Breast epithelium (tissue), 4 donors: ENCODE data around the gene TNNT2. TPM values are rescaled to one million over a fixed set of nuclear protein-coding genes. Genes with fewer than 3 reads are reported as not detected.

ENCODE experiments used
- DNase-seq, 2 donors: peaks; one replicate each; pipeline ENCODE4 v3.0.0-alpha.2; 2019; ENCODE audit warnings: low spot score in 2 of 2
- H3K27ac ChIP-seq, 2 donors: fragments of 200-600 bp; sonication (generic) in 1 of 2; one replicate each; pipeline ENCODE4 v1.5.1; 2016 to 2019; ENCODE audit warnings: mild to moderate bottlenecking in 1 of 2
- H3K27me3 ChIP-seq, 2 donors: fragments of 200-600 bp; sonication (generic) in 1 of 2; one replicate each; pipeline versions ENCODE4 v1.5.1 to v1.6.0; 2017 to 2019; ENCODE audit warnings: control low read depth in 1 of 2, mild to moderate bottlenecking in 1 of 2
- H3K36me3 ChIP-seq: fragments of 200-600 bp; one replicate; pipeline ENCODE4 v1.5.1; 2019
- H3K4me1 ChIP-seq, 2 donors: fragments of 200-600 bp; sonication (generic); one replicate each; pipeline ENCODE4 v1.5.1; 2016 to 2019; ENCODE audit warnings: control low read depth in 1 of 2
- H3K4me3 ChIP-seq, 3 donors: fragments of 200-600 bp; sonication (generic); 1 replicate in 2 of 3; 2 replicates in 1 of 3; pipeline ENCODE4 v1.5.1; 2016 to 2019; ENCODE audit warnings: mild to moderate bottlenecking in 3 of 3, moderate library complexity in 2 of 3
- H3K9me3 ChIP-seq, 2 donors: fragments of 200-600 bp; sonication (generic) in 1 of 2; one replicate each; pipeline ENCODE4 v1.5.1; 2016 to 2019; ENCODE audit warnings: control low read depth in 1 of 2
- POLR2A ChIP-seq: fragments of 450-650 bp; IDR thresholded peaks from one replicate; pipeline ENCODE4 v1.6.1; 2016; ENCODE audit warnings: antibody characterized with exemption, mild to moderate bottlenecking, moderate library complexity
- POLR2AphosphoS5 ChIP-seq, 3 donors: sonication (generic); formaldehyde crosslinking; IDR thresholded peaks; one replicate each; pipeline ENCODE4 v1.6.1; 2017; ENCODE audit warnings: antibody characterized with exemption in 3 of 3
- intact Hi-C: fragments of 100-400 bp; cut with DNase I; formaldehyde crosslinking; loops from one replicate; pipeline ENCODE4 v1.15.1; 2023; ENCODE audit warnings: low total_unique reads
- total RNA-seq, 3 donors: library from RNA; depleted of rRNA; stranded (reverse); fragments of >200 nt; gene quantifications; one replicate each; pipeline ENCODE4 v1.1.0, GENCODE V29; 2016
- TF ChIP-seq, protein P1 (sequence below), 3 donors: fragments of 450-650 bp; IDR thresholded peaks; one replicate each; pipeline ENCODE4 v1.5.1; 2016 to 2017; ENCODE audit warnings: antibody characterized with exemption in 3 of 3, mild to moderate bottlenecking in 3 of 3, moderate library complexity in 3 of 3

The TNNT2 gene
- total RNA-seq, 3 donors from 2014 or later, result 1.3 to 2.6 TPM; not detected in 1

DNA sequence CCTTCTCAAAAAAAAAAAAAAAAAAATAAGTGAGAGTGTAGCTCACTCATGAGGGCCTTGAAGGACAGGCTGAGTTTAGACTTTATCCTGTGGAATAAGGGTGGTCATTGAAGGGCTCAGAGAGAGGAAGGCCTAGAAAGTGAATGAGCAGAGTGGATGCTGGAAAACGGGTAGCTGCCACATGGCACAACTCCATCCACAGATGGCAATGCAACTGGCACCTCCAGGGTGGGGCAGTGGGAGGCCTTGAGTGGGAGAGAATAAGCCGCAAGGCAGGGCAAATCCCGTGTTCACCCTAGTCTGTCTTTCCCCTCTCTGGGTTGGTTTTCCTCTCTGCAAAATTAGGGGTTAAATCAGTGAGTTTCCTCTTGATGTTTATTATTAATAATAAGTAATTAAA lies 41.0 kb upstream of the TNNT2 start:
- Histone ChIP-seq H3K4me3 (no peak overlapping the region), H3K9me3 (peaks cover 0 to 4% of the 10 kb centered on the region in 2 donors), H3K4me1 (no peaks in the 10 kb centered on the region), H3K27me3 (no peaks in the 10 kb centered on the region), H3K27ac (no peak overlapping the region), H3K36me3 (no peaks in the 10 kb centered on the region)
- DNase-seq, result no peak
- intact Hi-C loops, result no loop called here
- TF ChIP-seq, protein P1, sequence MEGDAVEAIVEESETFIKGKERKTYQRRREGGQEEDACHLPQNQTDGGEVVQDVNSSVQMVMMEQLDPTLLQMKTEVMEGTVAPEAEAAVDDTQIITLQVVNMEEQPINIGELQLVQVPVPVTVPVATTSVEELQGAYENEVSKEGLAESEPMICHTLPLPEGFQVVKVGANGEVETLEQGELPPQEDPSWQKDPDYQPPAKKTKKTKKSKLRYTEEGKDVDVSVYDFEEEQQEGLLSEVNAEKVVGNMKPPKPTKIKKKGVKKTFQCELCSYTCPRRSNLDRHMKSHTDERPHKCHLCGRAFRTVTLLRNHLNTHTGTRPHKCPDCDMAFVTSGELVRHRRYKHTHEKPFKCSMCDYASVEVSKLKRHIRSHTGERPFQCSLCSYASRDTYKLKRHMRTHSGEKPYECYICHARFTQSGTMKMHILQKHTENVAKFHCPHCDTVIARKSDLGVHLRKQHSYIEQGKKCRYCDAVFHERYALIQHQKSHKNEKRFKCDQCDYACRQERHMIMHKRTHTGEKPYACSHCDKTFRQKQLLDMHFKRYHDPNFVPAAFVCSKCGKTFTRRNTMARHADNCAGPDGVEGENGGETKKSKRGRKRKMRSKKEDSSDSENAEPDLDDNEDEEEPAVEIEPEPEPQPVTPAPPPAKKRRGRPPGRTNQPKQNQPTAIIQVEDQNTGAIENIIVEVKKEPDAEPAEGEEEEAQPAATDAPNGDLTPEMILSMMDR (IDR thresholded peaks at IDR 0.05), result no peak
- no peak for TF ChIP-seq POLR2A

DNA sequence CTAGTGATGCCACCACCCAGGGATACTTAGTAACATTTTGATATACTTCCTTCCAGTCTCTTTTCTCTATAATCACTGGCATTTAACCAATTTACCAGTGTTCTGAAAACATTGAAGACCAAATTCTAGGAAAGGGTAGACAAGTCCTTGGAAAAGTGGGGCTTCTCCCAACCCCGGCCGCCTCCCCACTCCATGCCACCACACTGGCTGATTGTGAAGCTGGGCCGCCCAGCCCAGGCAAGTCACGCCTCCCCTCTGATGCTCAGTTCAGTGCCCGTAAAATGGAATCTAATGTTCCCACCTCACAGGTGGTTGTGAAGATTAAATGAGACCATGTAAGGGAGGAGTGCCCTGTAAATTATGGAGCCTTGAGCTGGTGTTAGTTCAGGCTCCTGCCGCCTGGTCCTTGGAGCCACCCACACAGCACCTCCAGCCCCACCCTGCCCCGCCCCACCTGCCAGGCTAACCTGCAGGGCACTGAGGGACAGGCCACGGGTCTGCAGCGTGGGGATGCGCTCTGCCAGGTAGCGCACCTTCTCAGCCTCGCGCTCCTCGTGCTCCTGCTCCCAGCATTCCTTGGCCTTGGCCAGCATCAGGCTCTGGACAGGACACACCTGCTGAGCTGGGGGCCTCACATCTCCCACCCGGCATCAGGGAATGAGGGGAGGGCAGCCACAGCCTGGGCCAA lies 36.7 kb upstream of the TNNT2 start:
- no peaks in the 10 kb centered on the region for H3K36me3 ChIP-seq
- no peak overlapping the region for H3K4me3 ChIP-seq
- TF ChIP-seq POLR2AphosphoS5 (IDR thresholded peaks at IDR 0.05) (no peak), POLR2A (no peak)
- TF ChIP-seq, protein P1 (IDR thresholded peaks at IDR 0.05), result no peak
- no peaks in the 10 kb centered on the region for H3K4me1 ChIP-seq
- intact Hi-C loops, result no loop called here
- peaks cover 0 to 4% of the 10 kb centered on the region in 2 donors for H3K9me3 ChIP-seq
- H3K27ac ChIP-seq, result no peak overlapping the region
- no peaks in the 10 kb centered on the region for H3K27me3 ChIP-seq
- no peak for DNase-seq

DNA sequence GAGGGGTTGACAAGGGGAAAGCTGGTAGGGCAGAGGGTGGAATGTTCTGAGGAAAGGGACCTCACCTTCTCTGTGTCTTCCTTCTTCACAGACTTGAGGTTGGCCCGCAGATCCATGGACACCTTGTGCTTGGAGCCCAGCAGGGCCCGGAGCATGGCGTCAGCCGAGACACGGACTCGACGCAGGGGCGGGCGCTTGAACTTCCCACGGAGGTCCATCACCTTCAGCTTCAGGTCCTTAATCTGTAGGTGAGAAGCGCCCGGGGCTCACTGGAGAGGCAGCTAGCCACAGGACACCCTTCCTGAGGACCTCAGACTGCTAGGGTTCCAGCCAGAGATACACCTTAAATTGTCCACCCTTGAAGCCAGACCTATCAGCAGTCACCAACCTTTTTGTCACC lies 33.8 kb upstream of the TNNT2 start:
- Histone ChIP-seq H3K36me3 (no peaks in the 10 kb centered on the region), H3K4me3 (no peak overlapping the region), H3K9me3 (peaks cover 0 to 4% of the 10 kb centered on the region in 2 donors), H3K27me3 (no peaks in the 10 kb centered on the region), H3K27ac (no peak overlapping the region), H3K4me1 (no peaks in the 10 kb centered on the region)
- intact Hi-C loops, result no loop called here
- TF ChIP-seq POLR2A (no peak), POLR2AphosphoS5 (IDR thresholded peaks at IDR 0.05) (no peak)
- TF ChIP-seq, protein P1 (IDR thresholded peaks at IDR 0.05), result no peak
- no peak for DNase-seq

DNA sequence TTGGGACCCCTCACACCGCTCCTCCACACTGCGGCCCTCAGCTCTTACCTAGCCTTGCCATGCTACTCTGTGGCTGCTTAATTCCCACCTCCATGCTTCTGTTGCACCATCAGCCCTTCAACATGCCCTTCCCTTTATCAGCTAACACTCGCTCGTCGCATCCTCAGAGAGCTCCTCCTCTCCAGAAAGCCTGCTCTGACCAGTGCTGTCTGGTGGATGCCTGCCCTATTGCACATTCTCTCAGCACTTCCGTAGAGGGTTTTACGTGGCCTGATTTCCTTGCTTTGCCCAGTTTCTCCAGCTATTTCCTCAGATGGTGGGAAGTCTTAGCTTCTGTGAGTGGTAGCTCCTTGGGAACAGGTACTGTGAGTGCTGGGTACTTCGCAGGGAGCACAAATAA lies 32.0 kb upstream of the TNNT2 start:
- intact Hi-C loops, result no loop called here
- Histone ChIP-seq H3K9me3 (no peaks in the 10 kb centered on the region), H3K4me3 (no peak overlapping the region), H3K4me1 (no peaks in the 10 kb centered on the region), H3K27ac (no peak overlapping the region), H3K27me3 (no peaks in the 10 kb centered on the region), H3K36me3 (no peaks in the 10 kb centered on the region)
- no peak for DNase-seq
- TF ChIP-seq POLR2AphosphoS5 (IDR thresholded peaks at IDR 0.05) (no peak), POLR2A (no peak)
- TF ChIP-seq, protein P1 (IDR thresholded peaks at IDR 0.05), result no peak

DNA sequence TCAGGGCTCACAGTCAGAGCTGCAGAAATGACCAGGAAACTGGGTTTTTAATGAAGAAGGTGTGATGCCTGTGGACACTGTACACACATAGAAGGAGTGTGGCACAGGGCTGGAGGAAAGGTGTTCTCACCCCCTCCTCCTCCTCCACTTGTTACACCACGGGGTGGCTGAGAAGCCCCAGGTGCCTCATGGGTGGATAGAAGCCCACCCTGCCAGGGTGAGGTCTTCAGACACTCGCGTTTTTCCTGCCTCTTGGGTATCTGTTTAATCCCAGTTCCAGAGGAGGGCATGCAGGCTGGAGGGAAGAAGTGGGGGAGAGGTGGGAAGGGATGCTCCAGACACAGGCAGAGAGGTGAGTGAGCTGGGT lies 31.3 kb upstream of the TNNT2 start:
- DNase-seq, result no peak
- Histone ChIP-seq H3K4me1 (no peaks in the 10 kb centered on the region), H3K9me3 (no peaks in the 10 kb centered on the region), H3K27me3 (no peaks in the 10 kb centered on the region), H3K36me3 (no peaks in the 10 kb centered on the region), H3K27ac (no peak overlapping the region), H3K4me3 (no peak overlapping the region)
- no peak for TF ChIP-seq POLR2AphosphoS5 (IDR thresholded peaks at IDR 0.05)
- TF ChIP-seq, protein P1 (IDR thresholded peaks at IDR 0.05), result no peak
- TF ChIP-seq POLR2A, result no peak
- intact Hi-C loops, result no loop called here
